ENCODE results near the gene SHOX.
"Not testable (repeated sequence)": the region's sequence is repeated elsewhere in the genome, so short reads cannot be mapped to it uniquely, and the experiment has no call there.

The SHOX gene

DNA sequence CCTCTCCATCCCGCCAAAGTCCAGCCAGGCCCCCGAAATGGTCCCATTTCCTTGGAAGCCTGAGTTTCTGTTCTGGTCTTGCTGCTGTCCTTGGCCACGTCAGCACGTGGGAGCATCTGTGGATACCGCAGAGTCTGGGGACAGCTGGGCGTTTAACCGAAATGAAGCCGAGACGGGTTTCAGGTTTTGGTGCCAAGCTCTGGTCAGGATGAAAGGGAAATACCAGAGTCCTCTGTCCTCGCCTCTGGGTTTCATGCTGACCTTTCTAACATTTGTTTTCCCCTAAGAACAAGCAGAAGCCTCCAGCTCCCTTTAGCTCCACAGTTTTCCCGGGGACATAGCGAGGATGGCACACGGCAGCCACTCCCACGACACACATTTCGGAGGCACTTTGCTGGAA is 19.7 kb downstream of the SHOX start:
- Histone ChIP-seq H3K27ac (ENCODE audit: low read length) (no peak overlapping the region), H3K4me1 (ENCODE audit: low read length) (no peaks in the 10 kb centered on the region), H4K20me1 (ENCODE audit: insufficient read depth, low read length) (no peaks in the 10 kb centered on the region), H3K4me3 (ENCODE audit: low read length) (no peak overlapping the region), H3K9ac (ENCODE audit: low read length) (no peak overlapping the region), H3K36me3 (replicated peaks; ENCODE audit: low read depth, low read length) (no peaks in the 10 kb centered on the region), H2AFZ (ENCODE audit: low read depth, low read length) (no peak overlapping the region), H3K79me2 (ENCODE audit: low read length) (no peaks in the 10 kb centered on the region), H3K9me3 (ENCODE audit: insufficient read depth, low read length) (0 out of 2 replicates have a peak, but pooled peaks cover 9% of the 10 kb centered on the region), H3K27me3 (ENCODE audit: low read depth, low read length) (no peaks in the 10 kb centered on the region), H3K4me2 (ENCODE audit: low read length) (no peak overlapping the region)
- TF ChIP-seq, protein P1, sequence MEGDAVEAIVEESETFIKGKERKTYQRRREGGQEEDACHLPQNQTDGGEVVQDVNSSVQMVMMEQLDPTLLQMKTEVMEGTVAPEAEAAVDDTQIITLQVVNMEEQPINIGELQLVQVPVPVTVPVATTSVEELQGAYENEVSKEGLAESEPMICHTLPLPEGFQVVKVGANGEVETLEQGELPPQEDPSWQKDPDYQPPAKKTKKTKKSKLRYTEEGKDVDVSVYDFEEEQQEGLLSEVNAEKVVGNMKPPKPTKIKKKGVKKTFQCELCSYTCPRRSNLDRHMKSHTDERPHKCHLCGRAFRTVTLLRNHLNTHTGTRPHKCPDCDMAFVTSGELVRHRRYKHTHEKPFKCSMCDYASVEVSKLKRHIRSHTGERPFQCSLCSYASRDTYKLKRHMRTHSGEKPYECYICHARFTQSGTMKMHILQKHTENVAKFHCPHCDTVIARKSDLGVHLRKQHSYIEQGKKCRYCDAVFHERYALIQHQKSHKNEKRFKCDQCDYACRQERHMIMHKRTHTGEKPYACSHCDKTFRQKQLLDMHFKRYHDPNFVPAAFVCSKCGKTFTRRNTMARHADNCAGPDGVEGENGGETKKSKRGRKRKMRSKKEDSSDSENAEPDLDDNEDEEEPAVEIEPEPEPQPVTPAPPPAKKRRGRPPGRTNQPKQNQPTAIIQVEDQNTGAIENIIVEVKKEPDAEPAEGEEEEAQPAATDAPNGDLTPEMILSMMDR (IDR thresholded peaks at IDR 0.05; ENCODE audit: low read depth, low read length): no peak
- no peak for TF ChIP-seq EZH2phosphoT487 (IDR thresholded peaks at IDR 0.05; ENCODE audit: low read depth)

- no peak overlapping the region for H3K9ac ChIP-seq (ENCODE audit: low read length)
- no peaks in the 10 kb centered on the region for H3K36me3 ChIP-seq (replicated peaks; ENCODE audit: low read depth, low read length)
- no peaks in the 10 kb centered on the region for H4K20me1 ChIP-seq (ENCODE audit: insufficient read depth, low read length)
- H3K4me1 ChIP-seq (ENCODE audit: low read length): no peaks in the 10 kb centered on the region
- no peak overlapping the region for H3K4me3 ChIP-seq (ENCODE audit: low read length)
- no peaks in the 10 kb centered on the region for H3K79me2 ChIP-seq (ENCODE audit: low read length)
- H3K4me2 ChIP-seq (ENCODE audit: low read length): no peak overlapping the region
- TF ChIP-seq, protein P1 (IDR thresholded peaks at IDR 0.05; ENCODE audit: low read depth, low read length): no peak
- no peak for TF ChIP-seq EZH2phosphoT487 (IDR thresholded peaks at IDR 0.05; ENCODE audit: low read depth)
- H2AFZ ChIP-seq (ENCODE audit: low read depth, low read length): no peak overlapping the region
- no peaks in the 10 kb centered on the region for H3K27me3 ChIP-seq (ENCODE audit: low read depth, low read length)
- H3K27ac ChIP-seq (ENCODE audit: low read length): no peak overlapping the region
- H3K9me3 ChIP-seq (ENCODE audit: insufficient read depth, low read length): 0 out of 2 replicates have a peak, but pooled peaks cover 9% of the 10 kb centered on the region
Measured at GRCh38 chrX:650811-651210, 20.2 kb downstream of the SHOX start.

- H3K4me3 ChIP-seq (ENCODE audit: low read length); H3K36me3 ChIP-seq (replicated peaks; ENCODE audit: low read depth, low read length); H3K9me3 ChIP-seq (ENCODE audit: insufficient read depth, low read length); H3K4me2 ChIP-seq (ENCODE audit: low read length); H3K79me2 ChIP-seq (ENCODE audit: low read length); H3K27ac ChIP-seq (ENCODE audit: low read length); H3K9ac ChIP-seq (ENCODE audit: low read length); H3K4me1 ChIP-seq (ENCODE audit: low read length); H4K20me1 ChIP-seq (ENCODE audit: insufficient read depth, low read length); H3K27me3 ChIP-seq (ENCODE audit: low read depth, low read length); H2AFZ ChIP-seq (ENCODE audit: low read depth, low read length): not testable (repeated sequence)
Measured at GRCh38 chrX:651922-652321, 21.3 kb downstream of the SHOX start.

DNA sequence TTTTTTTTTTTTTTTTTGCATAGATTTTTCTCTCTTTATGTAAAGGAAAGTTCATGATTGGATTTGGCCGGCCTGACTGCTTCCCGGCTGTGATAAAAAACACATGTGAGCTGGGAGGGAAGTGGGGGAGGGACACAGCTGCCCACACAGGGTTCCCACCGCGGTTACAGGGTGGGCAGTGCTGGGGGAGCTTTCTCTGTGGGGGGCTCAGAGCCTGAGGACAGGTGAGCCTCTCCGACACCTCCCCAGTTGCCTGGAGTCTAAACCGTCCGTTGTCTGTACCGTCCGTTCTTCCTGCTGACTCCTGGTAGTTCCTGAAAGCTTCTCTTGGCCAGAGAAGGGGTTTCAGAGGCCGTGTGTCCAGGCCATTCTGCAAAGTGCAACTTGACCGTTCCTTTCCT is 21.8 kb downstream of the SHOX start:
- TF ChIP-seq, protein P1 (IDR thresholded peaks at IDR 0.05; ENCODE audit: low read depth, low read length): no peak
- TF ChIP-seq EZH2phosphoT487 (IDR thresholded peaks at IDR 0.05; ENCODE audit: low read depth): no peak
- H3K4me3 ChIP-seq (ENCODE audit: low read length): no peak overlapping the region
- H3K9ac ChIP-seq (ENCODE audit: low read length): no peak overlapping the region
- no peak overlapping the region for H2AFZ ChIP-seq (ENCODE audit: low read depth, low read length)
- H3K4me1 ChIP-seq (ENCODE audit: low read length): no peaks in the 10 kb centered on the region
- no peak overlapping the region for H3K27ac ChIP-seq (ENCODE audit: low read length)
- H3K27me3 ChIP-seq (ENCODE audit: low read depth, low read length): no peaks in the 10 kb centered on the region
- H3K36me3 ChIP-seq (replicated peaks; ENCODE audit: low read depth, low read length): no peaks in the 10 kb centered on the region
- no peaks in the 10 kb centered on the region for H3K79me2 ChIP-seq (ENCODE audit: low read length)
- no peak overlapping the region for H3K4me2 ChIP-seq (ENCODE audit: low read length)
- 0 out of 2 replicates have a peak, but pooled peaks cover 4% of the 10 kb centered on the region for H3K9me3 ChIP-seq (ENCODE audit: insufficient read depth, low read length)
- no peaks in the 10 kb centered on the region for H4K20me1 ChIP-seq (ENCODE audit: insufficient read depth, low read length)

DNA sequence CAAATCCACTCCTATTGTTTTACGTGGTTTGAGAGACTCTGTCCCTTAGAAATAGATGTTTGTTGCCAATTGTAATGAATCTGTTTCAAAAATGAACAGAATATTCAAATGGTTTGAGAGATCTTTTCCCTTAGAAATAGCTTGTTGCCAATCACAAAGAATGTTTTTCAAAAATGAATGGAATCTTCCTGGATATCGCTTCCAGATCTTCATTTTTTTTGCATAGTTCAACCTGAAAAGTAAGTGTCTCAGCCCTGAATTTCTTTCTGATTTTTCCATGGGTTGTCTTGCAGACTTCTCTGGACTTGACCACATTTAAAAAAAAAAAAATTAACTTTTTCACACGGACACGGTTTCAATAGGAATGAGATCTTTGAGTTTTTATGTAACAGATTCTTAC is 22.7 kb downstream of the SHOX start:
- Histone ChIP-seq H3K79me2 (ENCODE audit: low read length) (no peaks in the 10 kb centered on the region), H3K36me3 (replicated peaks; ENCODE audit: low read depth, low read length) (no peaks in the 10 kb centered on the region), H3K9me3 (ENCODE audit: insufficient read depth, low read length) (0 out of 2 replicates have a peak, but pooled peaks cover 4% of the 10 kb centered on the region), H3K4me2 (ENCODE audit: low read length) (no peak overlapping the region), H3K27me3 (ENCODE audit: low read depth, low read length) (no peaks in the 10 kb centered on the region), H4K20me1 (ENCODE audit: insufficient read depth, low read length) (no peaks in the 10 kb centered on the region), H3K9ac (ENCODE audit: low read length) (no peak overlapping the region), H3K4me3 (ENCODE audit: low read length) (no peak overlapping the region), H3K4me1 (ENCODE audit: low read length) (no peaks in the 10 kb centered on the region), H2AFZ (ENCODE audit: low read depth, low read length) (no peak overlapping the region), H3K27ac (ENCODE audit: low read length) (no peak overlapping the region)
- no peak for TF ChIP-seq EZH2phosphoT487 (IDR thresholded peaks at IDR 0.05; ENCODE audit: low read depth)
- TF ChIP-seq, protein P1 (IDR thresholded peaks at IDR 0.05; ENCODE audit: low read depth, low read length): no peak

Measured in OCI-LY3 (cell line).